Stimulated activated CD4-positive, alpha-beta T cell treated with anti-CD3 and anti-CD28 coated beads, TNF-alpha, amount 100 ng/mL, for 4 hours (primary cell): ENCODE results near the gene GNB2.

Experiments
- DNase-seq, 3 experiments: peaks; one replicate each; pipeline ENCODE4 v3.0.0-alpha.2; 2020; ENCODE audit warnings: low read depth in 3 of 3

GNB2 gene

DNA sequence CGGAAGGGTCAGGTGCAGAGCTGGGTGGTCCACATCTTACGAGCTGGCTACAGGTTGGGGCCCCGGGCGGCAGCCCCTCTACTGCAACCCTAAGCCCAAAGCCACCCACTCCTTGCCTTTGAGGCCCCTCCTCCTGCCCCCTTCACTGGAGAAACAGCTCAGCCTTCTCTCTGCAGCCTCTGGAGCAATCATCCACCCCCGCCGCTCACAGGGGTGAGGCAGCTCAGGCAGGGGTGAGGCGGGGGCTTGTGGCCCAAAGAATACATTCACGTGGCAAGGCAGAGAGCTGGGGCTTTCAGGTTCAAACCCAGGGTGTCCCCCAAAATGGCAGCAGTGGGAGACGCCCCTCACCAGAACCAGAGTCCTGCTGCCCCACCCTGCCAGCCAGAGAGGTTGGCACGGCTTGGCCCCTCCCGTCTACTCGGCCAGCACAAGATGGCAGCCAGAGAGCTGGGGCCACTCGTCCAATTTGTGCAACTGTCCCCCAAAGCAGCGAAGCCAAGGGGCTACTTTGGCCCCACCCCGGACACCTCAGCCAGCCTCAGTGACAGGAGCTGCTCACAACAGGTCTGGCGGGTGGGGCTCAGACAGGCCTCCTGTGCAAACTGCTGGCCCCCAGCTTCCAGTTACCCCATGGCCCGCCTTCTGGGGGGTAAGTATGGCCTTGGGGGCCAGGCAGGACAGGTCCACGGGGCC lies 7.2 kb downstream of the GNB2 start:
- no peak for DNase-seq

DNA sequence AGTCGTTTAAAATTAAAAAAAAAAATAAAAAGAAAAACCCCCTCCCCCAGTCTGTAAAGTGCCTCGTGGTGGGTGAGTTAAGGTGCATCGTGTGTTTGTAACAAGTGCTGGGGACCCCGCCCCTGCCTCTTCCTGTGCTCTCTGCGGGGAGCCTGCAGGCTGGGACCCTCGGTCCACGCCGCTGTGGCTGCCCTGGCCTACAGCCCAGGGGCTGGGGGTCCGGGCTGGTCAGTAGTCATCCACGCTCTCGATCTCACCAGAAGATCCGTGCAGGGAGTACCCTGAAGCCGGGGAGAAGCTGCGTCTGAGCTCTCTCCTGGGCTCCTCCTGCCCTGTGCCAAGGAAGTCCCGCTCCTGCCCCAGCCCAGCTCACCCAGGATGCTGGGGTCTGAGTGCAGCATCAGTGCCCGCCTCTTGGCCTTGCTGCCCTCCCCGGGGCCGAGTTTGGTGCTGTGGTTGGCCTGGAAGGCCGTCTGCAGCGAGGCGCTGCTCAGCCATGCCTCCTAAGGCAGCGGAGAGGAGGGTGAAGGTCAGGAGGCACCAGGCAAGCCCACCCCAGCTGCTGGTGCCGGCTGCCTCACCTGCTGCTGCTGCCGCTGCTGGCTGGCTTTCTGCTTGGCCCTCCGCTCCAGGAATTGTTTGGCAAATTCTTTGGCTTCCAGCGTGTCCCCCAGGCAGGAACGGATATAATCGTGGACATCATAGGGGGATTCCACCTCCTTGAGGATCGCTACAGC lies 8.1 kb downstream of the GNB2 start:
- DNase-seq, result no peak

DNA sequence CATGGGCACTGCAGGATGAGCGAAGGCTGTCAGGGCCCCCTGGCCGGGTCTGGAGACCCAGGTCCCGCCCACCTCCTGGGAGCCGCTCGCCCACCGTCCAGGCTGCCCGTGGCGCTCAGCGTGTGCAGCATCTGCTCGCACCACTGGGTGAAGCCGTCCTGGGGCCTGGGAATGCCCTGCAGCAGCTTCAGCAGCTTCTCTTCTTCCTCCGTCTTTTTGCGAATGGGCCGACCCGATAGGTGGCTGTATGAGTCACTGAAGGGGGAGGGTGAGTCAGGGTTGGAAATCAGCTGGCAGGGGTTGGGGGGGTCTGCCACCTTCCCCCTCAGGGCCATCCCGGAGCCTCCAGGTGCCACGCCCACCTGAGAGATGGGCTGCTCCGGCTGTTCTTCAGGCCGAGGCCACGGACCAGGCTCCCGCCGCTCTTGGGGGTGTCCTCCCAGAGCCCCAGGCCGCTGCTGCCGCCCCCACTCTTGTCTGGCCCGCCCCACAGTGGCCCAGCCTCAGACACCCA lies 8.7 kb downstream of the GNB2 start:
- no peak for DNase-seq

DNA sequence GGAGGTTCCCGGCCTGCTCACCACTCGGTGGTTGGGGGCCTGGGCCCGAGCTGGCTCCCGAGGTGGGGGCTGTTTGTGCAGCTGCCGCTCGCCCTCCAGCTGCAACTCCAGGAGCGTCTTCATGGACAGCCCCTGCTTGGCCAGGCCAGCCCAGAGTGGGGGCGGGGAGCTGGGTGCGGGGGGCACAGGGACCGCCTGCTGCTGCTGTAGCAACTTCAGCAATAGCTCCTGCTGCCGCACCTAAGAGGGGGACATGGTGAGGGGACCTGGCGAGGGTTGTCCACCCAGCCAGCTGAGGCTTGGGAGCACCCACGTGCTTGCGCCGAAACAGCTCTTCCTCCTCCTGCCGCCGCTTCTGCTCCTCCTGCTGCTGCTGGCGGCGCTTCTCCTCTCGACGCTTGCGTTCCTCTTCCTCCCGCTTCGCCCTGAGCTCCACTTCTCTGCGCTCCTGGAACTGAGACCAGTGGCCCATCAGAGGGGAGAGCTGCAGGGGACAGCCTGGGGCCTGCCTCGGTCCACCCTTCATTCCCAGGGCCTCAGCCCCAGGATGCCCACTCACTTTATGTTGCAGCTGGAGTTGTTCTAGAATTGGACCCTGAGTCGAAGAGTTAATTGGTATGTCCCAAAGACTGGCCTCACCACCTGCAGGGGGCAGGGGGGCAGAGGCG lies 9.6 kb downstream of the GNB2 start:
- no peak for DNase-seq

DNA sequence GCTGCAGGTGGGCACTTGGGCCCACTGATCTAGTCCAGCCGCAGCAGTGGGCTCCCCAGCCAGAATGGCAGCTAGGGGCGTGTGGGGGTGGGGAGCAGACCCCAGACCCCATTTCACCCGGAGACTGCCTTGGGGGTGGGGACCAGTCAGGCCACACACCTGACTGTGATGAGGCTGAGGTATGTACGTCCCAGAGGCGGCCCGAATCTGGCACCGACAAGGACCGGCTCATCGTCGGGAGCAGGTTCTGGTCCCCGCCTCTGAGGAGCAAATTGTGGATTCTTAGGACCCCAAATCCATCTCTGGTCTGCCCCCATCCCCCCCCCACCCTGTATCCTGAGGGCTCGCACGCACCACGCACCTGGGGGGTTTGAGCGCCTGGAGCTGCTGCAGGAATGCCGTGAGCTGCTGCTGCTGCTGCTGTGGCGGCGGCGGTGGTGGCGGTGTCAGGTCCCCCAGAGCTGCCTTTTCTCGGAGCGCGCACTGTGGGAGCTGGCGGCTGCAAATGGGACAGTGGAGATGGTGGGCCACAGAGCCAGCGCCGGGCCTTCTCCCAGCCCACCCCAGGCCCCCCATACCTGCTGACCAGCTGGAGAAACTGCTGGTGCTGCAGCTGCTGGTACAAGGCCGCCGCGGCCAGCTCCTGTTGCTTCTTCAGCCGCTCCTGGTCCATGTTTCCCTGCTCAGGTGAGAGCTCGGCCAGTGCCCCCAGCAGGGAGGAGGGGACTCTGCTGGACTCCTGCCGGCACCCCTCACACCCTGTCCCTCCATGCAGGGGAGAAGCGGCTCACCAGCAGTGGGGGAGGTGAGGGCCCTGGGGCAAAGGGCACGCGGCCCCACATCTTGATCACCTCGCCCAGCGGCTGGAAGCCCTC lies 10.4 kb downstream of the GNB2 start:
- DNase-seq, result no peak

DNA sequence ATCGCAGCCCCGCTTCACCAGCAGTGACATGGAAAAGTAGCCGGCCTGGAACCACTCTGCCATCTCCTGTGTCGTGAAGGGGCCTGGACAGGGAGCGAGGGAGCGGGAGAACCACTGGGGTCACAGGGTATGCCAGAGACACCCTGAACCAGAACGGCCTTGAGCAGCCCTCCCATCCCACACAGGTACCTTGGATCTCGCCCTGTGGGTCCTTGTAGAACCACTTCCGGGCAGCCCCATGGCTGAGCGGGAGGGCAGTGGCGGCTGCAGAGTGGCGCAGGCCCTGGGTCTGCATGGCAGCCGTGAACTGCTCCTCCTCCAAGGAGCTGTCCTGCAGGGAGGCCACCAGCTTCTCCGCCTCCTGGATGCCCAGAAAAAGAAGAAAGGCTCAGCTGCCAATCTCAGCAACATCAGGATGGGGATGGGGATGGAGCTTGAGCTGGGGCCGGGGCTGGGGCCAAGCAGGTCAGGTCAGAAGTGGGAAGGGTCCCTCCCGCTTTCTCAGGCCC lies 11.0 kb downstream of the GNB2 start:
- no peak for DNase-seq

DNA sequence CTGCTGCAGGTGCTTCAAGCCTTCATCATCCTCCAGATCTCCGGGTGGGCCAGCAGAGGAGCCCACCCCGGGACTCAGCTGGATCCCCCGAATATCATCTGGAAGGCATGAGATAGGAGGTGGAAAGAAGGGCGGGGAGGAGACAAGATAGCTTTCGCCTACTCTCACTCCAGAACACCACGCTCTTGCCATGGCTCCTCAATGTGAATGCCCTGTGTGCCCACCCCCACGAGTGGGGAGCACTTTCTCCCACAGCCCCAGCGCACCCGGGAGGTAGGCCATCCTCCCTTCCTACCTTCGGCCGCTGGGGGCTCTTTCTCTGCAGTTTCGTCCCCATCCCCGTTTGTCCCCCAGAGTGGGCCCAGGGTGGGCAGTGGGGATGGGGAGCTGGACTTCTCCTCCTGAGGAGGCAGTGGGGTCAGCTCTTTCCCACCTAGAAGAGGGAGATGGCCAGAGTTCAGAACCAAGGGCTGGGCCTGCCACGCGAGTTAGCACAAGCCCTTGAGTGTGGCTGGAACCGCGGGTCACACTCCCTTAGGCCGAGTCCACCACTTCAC lies 11.6 kb downstream of the GNB2 start:
- DNase-seq, result no peak

DNA sequence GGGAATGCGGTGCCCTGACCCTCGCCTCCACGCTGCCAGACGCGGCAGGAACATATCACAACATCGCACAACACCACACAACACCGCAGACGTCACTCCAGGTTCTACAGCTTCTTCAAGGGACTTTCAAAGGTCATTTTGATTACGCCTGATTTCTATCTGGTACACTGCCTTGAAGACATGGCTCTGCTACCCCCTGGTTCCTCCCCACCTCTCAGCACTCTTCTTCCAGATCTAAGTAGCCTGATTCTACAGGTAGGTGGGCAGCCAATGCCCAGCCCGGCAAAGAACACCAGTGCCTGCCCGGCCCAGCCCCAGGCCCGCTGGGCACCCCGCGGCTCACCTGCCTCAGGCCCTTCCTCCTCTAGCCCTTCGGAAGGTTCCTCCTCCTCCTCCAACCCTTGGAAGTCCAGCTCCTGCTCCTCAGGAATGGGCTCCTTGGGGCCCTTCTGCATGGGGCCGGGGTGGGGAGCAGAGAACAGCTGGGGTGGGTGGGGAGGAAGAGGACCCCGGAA lies 12.1 kb downstream of the GNB2 start:
- no peak for DNase-seq

DNA sequence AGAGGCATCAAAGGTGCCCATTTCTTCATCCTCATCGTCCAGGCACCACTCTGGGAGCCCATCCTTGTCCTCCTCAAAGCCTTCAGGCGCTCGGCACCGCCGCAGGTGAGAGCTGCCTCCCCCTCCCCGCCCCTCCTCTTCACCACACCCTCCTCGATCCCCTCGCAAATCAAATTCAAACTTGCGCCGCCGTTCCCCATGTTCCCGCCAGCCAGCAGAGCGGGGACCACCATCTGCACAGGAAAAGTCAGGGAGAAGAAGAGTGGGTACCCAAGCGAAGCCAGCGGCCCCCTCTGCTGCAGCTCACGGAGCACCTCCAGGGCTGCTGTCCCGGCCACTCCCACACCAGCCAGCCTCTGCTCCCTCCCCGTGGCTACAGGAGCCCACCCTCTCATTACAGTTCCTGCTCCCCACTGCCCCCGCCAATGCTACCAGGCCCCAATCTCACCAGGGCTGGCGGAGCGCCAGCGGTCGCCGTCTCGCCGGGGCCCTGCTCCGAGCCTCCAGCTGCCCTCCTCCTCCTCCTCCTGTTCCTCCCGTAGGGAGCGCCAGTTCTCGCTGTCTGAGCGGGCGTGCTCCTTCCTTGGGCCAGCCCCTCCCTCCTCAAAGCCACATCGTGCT lies 12.8 kb downstream of the GNB2 start:
- DNase-seq, result no peak

DNA sequence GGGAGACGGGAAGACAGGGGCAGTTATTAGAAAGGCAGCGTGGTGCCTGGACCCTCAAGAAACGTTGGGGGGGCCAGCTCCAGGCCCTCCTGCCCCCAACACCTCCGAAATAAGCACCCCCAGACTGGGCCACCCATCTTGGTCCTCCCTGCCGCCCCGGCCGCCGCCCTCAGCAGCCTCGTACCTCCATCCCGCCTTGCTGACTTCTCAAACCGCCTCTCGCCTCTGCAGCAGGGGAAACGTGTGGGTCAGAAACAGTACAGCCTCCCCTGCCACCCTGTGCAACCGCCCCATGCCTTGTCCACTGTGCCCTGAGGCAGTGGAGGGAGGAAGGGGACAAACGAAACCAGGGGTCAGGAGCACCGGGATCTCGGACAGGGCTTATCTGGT lies 13.3 kb downstream of the GNB2 start:
- no peak for DNase-seq

DNA sequence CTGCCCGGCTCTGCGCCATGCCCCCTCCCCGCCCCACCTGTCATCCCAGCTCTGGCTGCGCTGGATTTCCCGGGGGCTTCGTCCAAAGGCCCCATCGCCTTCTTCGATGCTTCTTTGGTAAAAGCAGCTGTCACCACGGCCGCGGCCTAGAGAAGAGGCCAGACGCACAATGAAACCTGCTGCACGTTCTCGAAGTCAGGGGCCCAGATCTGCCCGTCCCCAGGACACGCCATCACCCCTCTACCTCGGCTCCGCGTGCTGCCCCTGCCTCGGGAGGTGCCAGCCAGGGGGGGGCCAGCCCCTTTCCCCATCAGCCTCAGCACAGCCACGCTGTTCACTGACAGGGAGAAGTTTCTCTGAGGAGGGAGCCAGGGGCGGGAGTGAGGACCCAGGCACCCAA lies 13.7 kb downstream of the GNB2 start:
- no peak for DNase-seq

DNA sequence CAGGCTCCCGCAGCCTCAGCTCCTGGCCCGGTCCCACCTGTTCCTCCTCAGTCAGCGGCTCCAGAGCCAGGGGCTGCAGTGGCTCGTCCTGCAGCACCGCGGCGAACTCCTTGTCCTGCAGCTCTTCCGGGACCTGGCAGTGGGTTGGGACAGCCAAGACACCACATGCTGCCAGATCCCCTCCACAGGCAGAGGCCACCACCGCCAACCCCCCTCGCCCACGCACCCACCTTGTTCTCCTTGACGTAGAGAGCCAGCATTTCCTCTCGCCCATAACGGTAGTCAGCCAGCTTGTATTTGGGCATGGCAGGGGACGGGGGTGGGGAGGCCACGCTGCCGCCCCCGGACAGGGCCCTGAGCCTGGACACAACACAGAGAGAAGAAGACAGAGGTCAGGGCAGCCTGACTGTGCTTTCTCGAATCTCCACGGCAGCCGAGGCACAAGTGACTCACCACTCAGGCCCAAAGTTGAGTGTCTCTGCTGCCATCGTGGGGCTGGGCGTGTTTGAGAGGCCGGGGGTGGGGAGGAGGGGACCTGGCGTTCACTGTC lies 14.3 kb downstream of the GNB2 start:
- DNase-seq, result no peak

DNA sequence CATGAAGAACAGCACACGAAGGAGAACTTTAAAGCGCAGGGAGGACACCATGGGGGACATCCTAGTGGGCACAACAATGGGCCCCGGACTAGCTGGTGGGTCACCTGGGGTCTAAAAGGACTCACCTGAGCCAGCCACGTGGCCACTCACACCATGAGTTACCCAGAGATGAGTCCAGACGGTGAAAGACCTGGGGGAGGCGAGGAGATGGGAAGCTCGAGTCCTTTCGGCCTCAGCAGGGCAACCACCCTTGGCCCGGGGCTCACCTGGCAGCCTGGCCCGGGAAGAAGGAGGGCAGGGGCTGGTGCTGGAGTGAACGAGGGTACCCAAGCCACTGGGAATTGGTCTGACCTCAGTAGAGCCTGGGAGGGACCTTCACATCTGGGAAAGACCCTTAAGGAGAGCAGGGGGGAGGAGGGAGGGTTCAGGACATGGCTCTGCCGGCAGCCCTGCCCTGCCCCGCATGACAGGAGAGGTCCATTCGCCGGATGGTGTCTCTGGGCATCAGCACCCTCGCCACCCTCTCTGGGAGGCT lies 14.9 kb downstream of the GNB2 start:
- DNase-seq, result no peak

DNA sequence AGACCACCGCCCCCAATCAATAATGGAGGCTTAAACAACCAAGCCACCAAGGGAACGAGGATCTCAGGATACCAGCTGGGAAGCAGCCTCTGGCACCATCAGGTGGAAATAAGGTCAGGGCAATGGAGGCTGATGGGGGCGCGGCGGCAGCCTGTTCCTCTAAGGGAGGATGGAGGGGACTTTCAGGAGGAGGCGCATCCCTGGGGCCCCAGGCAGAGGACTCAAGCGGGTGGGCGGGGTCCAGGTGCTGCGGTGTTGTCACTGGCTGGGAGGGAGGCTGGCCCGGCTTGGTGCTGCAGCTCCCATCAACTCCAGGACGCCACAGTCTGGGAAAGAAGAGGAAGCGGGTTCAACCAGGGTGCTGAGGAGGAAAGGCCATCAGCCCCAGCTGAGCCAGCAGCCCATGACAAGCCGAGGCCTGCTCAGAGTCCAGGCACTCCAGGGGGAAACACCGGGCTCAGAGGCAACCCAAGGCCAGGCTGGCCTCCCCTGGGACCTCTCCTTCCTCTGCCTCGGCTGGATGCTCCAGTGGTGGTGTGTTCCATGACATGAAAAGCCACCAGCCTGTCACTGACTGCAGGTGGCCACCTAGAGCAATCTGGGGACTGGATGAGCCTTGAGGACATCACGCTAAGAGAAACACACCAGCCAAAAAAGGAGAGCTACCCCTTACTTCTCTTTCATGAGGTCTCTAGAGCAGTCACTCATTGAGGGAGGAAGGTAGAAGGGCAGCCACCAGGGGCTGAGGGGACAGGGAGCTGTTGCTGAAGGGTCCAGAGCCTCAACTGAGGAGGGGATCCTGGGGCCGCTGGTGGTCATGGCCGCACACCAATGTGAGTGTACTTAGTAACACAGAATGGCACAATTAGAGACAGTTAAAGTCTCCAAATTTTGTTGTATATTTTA lies 15.9 kb downstream of the GNB2 start:
- DNase-seq, result no peak

DNA sequence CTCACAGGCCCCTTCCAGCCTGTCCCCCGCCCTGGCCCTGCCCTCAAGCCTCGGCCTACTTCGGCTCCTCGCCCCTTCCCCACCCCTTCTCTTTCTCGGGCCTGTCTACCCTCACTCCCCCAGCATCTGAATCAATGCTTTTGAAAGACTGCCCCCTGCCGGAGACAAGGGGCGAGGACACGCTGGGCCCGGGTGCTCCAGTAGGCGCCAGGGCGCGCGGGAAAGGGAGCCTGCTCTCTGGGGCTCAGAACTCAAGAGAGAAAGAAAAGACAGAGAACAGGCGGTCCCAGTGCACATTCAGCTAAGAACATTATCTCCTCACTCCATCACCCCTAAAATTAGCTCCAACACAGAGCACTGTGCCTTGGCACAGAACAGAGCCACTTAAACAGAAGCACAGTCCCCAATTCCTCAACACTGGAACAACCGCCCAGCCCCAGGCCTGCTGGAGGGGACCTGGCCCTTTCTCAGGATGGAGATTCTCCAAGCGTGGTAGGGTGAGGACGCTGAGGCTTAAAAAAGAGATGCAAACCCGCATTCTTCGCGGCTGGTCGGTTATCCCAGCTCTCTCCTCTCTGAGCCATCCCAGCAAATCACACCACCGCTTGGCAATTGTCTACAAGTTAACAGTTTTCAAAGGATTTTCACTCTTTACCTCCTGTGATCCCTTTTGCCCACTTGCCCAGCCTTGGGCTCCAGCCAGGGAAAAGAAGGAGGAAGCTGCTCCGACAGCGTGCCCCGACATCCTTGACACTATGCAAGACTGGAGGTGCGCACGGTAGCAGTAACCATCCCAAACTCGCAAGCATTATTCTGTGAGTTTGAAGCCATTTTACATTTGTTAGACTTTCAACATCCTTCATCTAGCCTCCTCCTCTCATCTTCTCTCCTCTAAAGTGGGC lies 18.4 kb downstream of the GNB2 start:
- peak; percentile 67 to 71 (median 69) for DNase-seq

DNA sequence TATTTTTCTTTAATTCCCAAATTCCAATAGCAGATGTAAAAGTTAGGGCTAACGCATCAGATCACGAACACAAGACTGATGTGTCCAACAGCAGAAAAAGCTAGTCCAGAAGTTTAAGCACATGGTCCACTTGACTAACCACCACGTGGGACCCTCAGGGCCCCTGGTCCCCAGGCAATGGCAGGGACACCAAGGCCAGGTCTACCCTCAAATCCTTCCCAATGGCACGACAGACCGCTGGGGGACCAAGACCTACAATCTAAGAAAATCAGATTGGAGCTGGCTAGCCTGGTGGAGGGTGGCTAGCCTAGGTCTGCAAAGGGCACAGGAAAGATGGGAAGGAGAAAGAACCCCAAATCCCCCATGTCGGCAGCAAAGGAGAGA lies 19.0 kb downstream of the GNB2 start:
- no peak for DNase-seq

DNA sequence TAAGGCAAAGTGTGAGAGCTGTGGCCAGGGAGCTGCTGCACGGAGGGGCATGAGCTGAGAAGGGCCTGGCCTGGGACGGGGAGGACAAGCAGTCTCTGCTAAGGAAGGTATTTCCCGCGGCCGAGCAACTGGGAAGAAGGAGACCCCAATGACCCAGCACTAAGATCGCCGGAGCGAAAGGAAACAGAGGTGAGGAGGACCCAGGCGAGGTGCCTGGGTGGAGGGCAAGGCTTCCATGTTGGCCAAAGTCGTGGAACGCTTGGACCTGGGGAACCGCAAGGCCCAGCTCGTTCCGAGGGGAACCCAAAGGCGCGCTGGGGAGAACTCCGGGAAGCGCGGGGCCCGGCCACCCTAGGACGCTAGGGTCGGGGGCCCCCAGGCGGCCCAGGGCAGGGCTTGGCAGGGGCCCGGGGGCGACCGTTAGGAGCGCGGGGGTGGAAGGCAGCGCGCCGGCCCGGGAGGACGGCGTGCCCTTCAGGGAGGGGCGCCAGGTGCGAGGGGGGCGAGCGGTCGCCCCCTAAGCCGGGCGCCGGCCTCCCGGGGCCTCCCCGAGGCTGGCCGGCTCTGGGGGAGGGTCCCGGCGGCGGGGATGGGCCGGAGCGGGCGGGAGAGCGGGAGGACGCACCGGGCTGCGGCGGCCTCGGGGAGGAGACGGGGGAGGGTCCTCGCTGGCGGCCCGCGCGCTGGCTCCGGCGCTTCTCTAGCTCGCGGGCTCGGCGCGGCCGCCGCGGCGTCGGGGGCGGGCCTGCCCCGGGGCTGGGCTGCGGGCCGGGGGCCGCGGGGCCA lies 20.0 kb downstream of the GNB2 start:
- no peak for DNase-seq
